H1 (cell line): ENCODE measurements around the gene CNGA2. TPM values are rescaled to one million over a fixed set of nuclear protein-coding genes. Genes with fewer than 3 reads are reported as not detected.
A peak's percentile ranks its signal among the peaks of the same experiment; 100 is the strongest.

Source experiments
- CTCF ChIA-PET: fragments of 300-600 bp; sonication (Branson Sonifier 250); formaldehyde crosslinking; loops from one replicate; lab custom pipeline; 2021; ENCODE audit not compliant: partially characterized antibody; lab: Charles Lee
- POLR2A ChIA-PET: fragments of 300-600 bp; sonication (Branson Sonifier 250); formaldehyde crosslinking; loops from one replicate; lab custom pipeline; 2021; ENCODE audit warnings: inconsistent platforms; ENCODE audit not compliant: partially characterized antibody; lab: Charles Lee
- DNase-seq, 2 experiments: peaks; one replicate each; pipeline versions ENCODE4 v3.0.0 to v3.0.0-alpha.2; 2010 to 2022; ENCODE audit warnings: low spot score in 2 of 2, low read depth in 1 of 2, mixed read lengths in 1 of 2
- FAIRE-seq: peaks from 2 replicates; lab custom pipeline; 2011; peaks lifted over from hg19 to GRCh38; lab: Jason Lieb, UNC
- H2AFZ ChIP-seq: 2 replicates; pipeline ENCODE4 v1.8.1; 2012; ENCODE audit warnings: low read length, inconsistent platforms
- H2AK5ac ChIP-seq: 2 replicates; pipeline ENCODE4 v1.6.1; 2013; ENCODE audit warnings: low read depth, low read length
- H2BK120ac ChIP-seq: replicated peaks from 2 replicates; pipeline ENCODE3; 2013; ENCODE audit warnings: low read depth, low read length, inconsistent platforms
- H2BK12ac ChIP-seq: 2 replicates; pipeline ENCODE4 v1.6.1; 2013; ENCODE audit warnings: low read depth, low read length
- H2BK15ac ChIP-seq: 2 replicates; pipeline ENCODE4 v1.6.1; 2013; ENCODE audit warnings: low read length
- H2BK20ac ChIP-seq: 2 replicates; pipeline ENCODE4 v1.6.1; 2013; ENCODE audit warnings: low read length
- H2BK5ac ChIP-seq: 2 replicates; pipeline ENCODE4 v1.6.1; 2013; ENCODE audit warnings: low read depth, low read length
- H3K14ac ChIP-seq: 2 replicates; pipeline ENCODE4 v1.6.1; 2013; ENCODE audit warnings: inconsistent platforms; ENCODE audit not compliant: insufficient read length
- H3K18ac ChIP-seq: 2 replicates; pipeline ENCODE4 v1.6.1; 2013; ENCODE audit warnings: low read length; ENCODE audit errors: extremely low read depth
- H3K23ac ChIP-seq: 2 replicates; pipeline ENCODE4 v1.6.1; 2013; ENCODE audit warnings: inconsistent platforms; ENCODE audit not compliant: insufficient read length
- H3K23me2 ChIP-seq: 2 replicates; pipeline ENCODE4 v1.6.1; 2013; ENCODE audit warnings: low read depth, low read length
- H3K27ac ChIP-seq: 2 replicates; pipeline ENCODE4 v1.6.1; 2011; ENCODE audit warnings: low read depth, low read length, inconsistent platforms
- H3K27me3 ChIP-seq, 4 experiments: replicated peaks in 1 of 4; 1 replicate in 1 of 4; 2 replicates in 3 of 4; pipeline versions ENCODE4 v1.6.1 to v1.8.1; 2011 to 2013; ENCODE audit warnings: low read length in 3 of 4, mild to moderate bottlenecking in 3 of 4, inconsistent platforms in 2 of 4, mixed read lengths in 2 of 4, moderate library complexity in 1 of 4; ENCODE audit not compliant: control insufficient read depth in 3 of 4, insufficient read depth in 3 of 4; ENCODE audit errors: extremely low read depth in 1 of 4
- H3K36me3 ChIP-seq, 4 experiments: 2 replicates each; pipeline versions ENCODE4 v1.6.1 to v1.8.1; 2011 to 2013; ENCODE audit warnings: mild to moderate bottlenecking in 4 of 4, low read length in 3 of 4, moderate library complexity in 2 of 4, control low read depth in 1 of 4, inconsistent platforms in 1 of 4; ENCODE audit not compliant: insufficient read depth in 4 of 4, control insufficient read depth in 2 of 4
- H3K4ac ChIP-seq: replicated peaks from 2 replicates; pipeline ENCODE3; 2013; ENCODE audit warnings: low read length, low read depth, mixed read lengths, inconsistent platforms; ENCODE audit not compliant: insufficient read length
- H3K4me1 ChIP-seq, 4 experiments: replicated peaks in 1 of 4; 1 replicate in 1 of 4; 2 replicates in 3 of 4; pipeline versions ENCODE4 v1.6.1 to v1.8.1; 2011 to 2013; ENCODE audit warnings: low read length in 3 of 4, inconsistent platforms in 2 of 4, mixed read lengths in 1 of 4; ENCODE audit not compliant: insufficient read depth in 4 of 4, control insufficient read depth in 3 of 4
- H3K4me2 ChIP-seq, 2 experiments: 2 replicates each; pipeline versions ENCODE4 v1.6.1 to v1.8.1; 2011 to 2013; ENCODE audit warnings: low read depth in 2 of 2, low read length in 2 of 2, control low read depth in 1 of 2, inconsistent platforms in 1 of 2, mild to moderate bottlenecking in 1 of 2; ENCODE audit not compliant: insufficient read depth in 1 of 2
- H3K4me3 ChIP-seq, 4 experiments: fragments of 200-600, 300-600 bp in 1 of 4; sonication (generic), shearing (Covaris generic), sonication (Bioruptor Twin) in 1 of 4; 2 replicates each; pipeline versions ENCODE4 v1.5.1 to v1.8.1; 2011 to 2016; ENCODE audit warnings: low read length in 4 of 4, low read depth in 3 of 4, control low read depth in 2 of 4, inconsistent platforms in 2 of 4, mild to moderate bottlenecking in 2 of 4, mixed read lengths in 1 of 4, moderate library complexity in 1 of 4; ENCODE audit not compliant: insufficient read depth in 2 of 4; ENCODE audit errors: extremely low read depth in 1 of 4
- H3K56ac ChIP-seq: replicated peaks from 2 replicates; pipeline ENCODE3; 2013; ENCODE audit warnings: low read depth, mild to moderate bottlenecking, mixed read lengths, low read length, inconsistent platforms; ENCODE audit not compliant: insufficient read length
- H3K79me1 ChIP-seq: 2 replicates; pipeline ENCODE4 v1.6.1; 2013; ENCODE audit warnings: low read depth, low read length, control low read depth
- H3K79me2 ChIP-seq, 2 experiments: 2 replicates each; pipeline versions ENCODE4 v1.6.1 to v1.8.1; 2012 to 2013; ENCODE audit warnings: low read length in 2 of 2, mild to moderate bottlenecking in 2 of 2, inconsistent platforms in 1 of 2; ENCODE audit not compliant: insufficient read depth in 2 of 2, control insufficient read depth in 1 of 2
- H3K9ac ChIP-seq, 4 experiments: replicated peaks in 1 of 4; 1 replicate in 1 of 4; 2 replicates in 3 of 4; pipeline versions ENCODE4 v1.6.1 to v1.8.1; 2011 to 2013; ENCODE audit warnings: low read depth in 3 of 4, low read length in 3 of 4, control low read depth in 2 of 4, mild to moderate bottlenecking in 2 of 4, moderate library complexity in 2 of 4, inconsistent platforms in 1 of 4; ENCODE audit errors: extremely low read depth in 1 of 4
- H3K9me3 ChIP-seq, 2 experiments: 2 replicates each; pipeline versions ENCODE4 v1.6.1 to v1.8.1; 2012 to 2013; ENCODE audit warnings: mild to moderate bottlenecking in 2 of 2, moderate library complexity in 2 of 2, control low read depth in 1 of 2, inconsistent platforms in 1 of 2, low read depth in 1 of 2, low read length in 1 of 2, mixed read lengths in 1 of 2; ENCODE audit not compliant: insufficient read depth in 2 of 2
- H4K20me1 ChIP-seq, 2 experiments: replicated peaks in 1 of 2; 2 replicates each; pipeline versions ENCODE3 to v1.8.1; 2011 to 2013; ENCODE audit warnings: inconsistent platforms in 2 of 2, low read length in 2 of 2, mild to moderate bottlenecking in 1 of 2; ENCODE audit not compliant: insufficient read depth in 2 of 2, control insufficient read depth in 1 of 2
- H4K5ac ChIP-seq: 2 replicates; pipeline ENCODE4 v1.6.1; 2013; ENCODE audit warnings: low read length, low read depth, mixed read lengths, inconsistent platforms; ENCODE audit not compliant: insufficient read length
- H4K8ac ChIP-seq: 2 replicates; pipeline ENCODE4 v1.8.0; 2013; ENCODE audit warnings: mild to moderate bottlenecking, moderate library complexity, low read length, inconsistent platforms; ENCODE audit not compliant: insufficient read depth; ENCODE audit errors: extremely low read depth
- H4K91ac ChIP-seq: replicated peaks from 2 replicates; pipeline ENCODE3; 2013; ENCODE audit warnings: low read length, mixed read lengths, inconsistent platforms; ENCODE audit not compliant: insufficient read length
- CHD2 ChIP-seq: IDR thresholded peaks from 2 replicates; pipeline ENCODE4 v1.6.1; 2012; ENCODE audit warnings: low read length, improper control_type of control experiment
- SP2 ChIP-seq: IDR thresholded peaks from 2 replicates; pipeline ENCODE4 v1.6.1; 2012; ENCODE audit warnings: mild to moderate bottlenecking, low read length, inconsistent platforms
- USF2 ChIP-seq: IDR thresholded peaks from 2 replicates; pipeline ENCODE4 v1.6.1; 2011; ENCODE audit warnings: low read length, improper control_type of control experiment
- ZNF274 ChIP-seq: IDR thresholded peaks from 2 replicates; pipeline ENCODE4 v1.7.0; 2012; ENCODE audit warnings: low read length, borderline replicate concordance; ENCODE audit errors: extremely low read depth
- WGBS, 2 experiments: shearing (Covaris generic) in 1 of 2; methylation state at CpG; one replicate each; pipeline versions ENCODE4 v1.1.6 to v1.1.7; 2013 to 2015; ENCODE audit warnings: low lambda C conversion rate in 2 of 2, mixed read lengths in 2 of 2, inconsistent platforms in 1 of 2, low coverage in 1 of 2, missing lambda C conversion rate in 1 of 2; ENCODE audit not compliant: insufficient replicate concordance in 2 of 2, insufficient coverage in 1 of 2, insufficient read length in 1 of 2; ENCODE audit errors: extremely low coverage in 1 of 2, missing lambda C conversion rate in 1 of 2; 5-methylcytosine and 5-hydroxymethylcytosine counted together
- polyA plus RNA-seq, 7 experiments: library from polyadenylated mRNA; depleted of rRNA in 3 of 7; stranded (reverse) in 5 of 7; unstranded in 2 of 7; fragments of >200 nt in 5 of 7; fragments of 200-250 nt in 2 of 7; gene quantifications; 1 replicate in 5 of 7; 2 replicates in 1 of 7; 4 replicates in 1 of 7; pipeline versions ENCODE4 v1.2.1 to v1.2.3, GENCODE V29; 2011 to 2013; ENCODE audit warnings: missing spikeins in 2 of 7, mixed read lengths in 2 of 7
- total RNA-seq: library from RNA; stranded (reverse); fragmentation: NEBNext Ultra II Directional; extraction: Animal tissue kit (Norgen Biotek cat#: 25700); gene quantifications from 2 replicates; pipeline ENCODE4 v1.2.1, GENCODE V29; 2021
- TF ChIP-seq, protein P1 (sequence below), 3 experiments: IDR thresholded peaks; 1 replicate in 2 of 3; 2 replicates in 1 of 3; pipeline versions ENCODE4 v1.5.1 to v1.6.1; 2011; ENCODE audit warnings: low read length in 3 of 3, mild to moderate bottlenecking in 3 of 3, inconsistent platforms in 2 of 3, low read depth in 1 of 3, moderate library complexity in 1 of 3; ENCODE audit not compliant: insufficient read depth in 1 of 3; ENCODE audit errors: control extremely low read depth in 1 of 3

CNGA2 gene
- total and polyA plus RNA-seq, 2 of the 8 experiments (the other 6 are each of a cell fraction or from before 2014, with no cell fraction given) = not detected

DNA sequence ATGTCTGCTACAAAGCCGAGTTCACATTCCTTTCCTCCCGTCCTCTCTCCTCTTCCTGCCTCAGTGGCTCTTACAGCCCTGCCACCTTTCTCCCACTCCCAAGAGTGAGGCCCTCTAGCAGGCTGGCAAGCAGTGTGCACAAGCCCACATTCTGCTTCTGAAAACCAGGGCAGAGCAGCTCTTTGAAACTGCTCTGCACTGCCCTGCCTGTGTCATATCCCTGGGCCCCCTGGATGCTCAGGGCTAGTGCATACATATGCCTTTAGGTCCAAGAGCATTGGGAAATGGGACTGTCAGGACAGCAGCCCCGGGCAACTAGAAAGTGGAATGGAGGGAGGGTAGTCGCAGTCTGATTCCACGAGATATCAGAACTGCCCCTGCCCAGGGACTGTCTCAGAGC, 42.4 kb downstream of the CNGA2 start:
- WGBS, 2 experiments = 93% methylated on average over 3 of the region's 5 CpGs; no CpG with 5 or more reads in 1 of the 2 experiments
- Histone ChIP-seq H3K27me3 (no peaks in the 10 kb centered on the region), H2BK20ac (no peak overlapping the region), H2BK12ac (no peak overlapping the region), H3K27ac (no peak overlapping the region), H3K14ac (no peak overlapping the region), H4K5ac (no peak overlapping the region), H3K23me2 (no peaks in the 10 kb centered on the region), H3K79me2 (no peaks in the 10 kb centered on the region), H3K4me3 (no peak overlapping the region), H2AFZ (no peak overlapping the region), H3K9ac (no peak overlapping the region), H3K23ac (no peak overlapping the region), H3K56ac (no peak overlapping the region), H3K36me3 (no peaks in the 10 kb centered on the region), H3K18ac (no peak overlapping the region), H3K4me1 (no peaks in the 10 kb centered on the region), H4K20me1 (no peaks in the 10 kb centered on the region), H4K91ac (peak overlapping the region; percentile 66), H2BK120ac (no peak overlapping the region), H2BK5ac (no peak overlapping the region), H2AK5ac (no peak overlapping the region), H3K4ac (no peak overlapping the region), H4K8ac (no peak overlapping the region), H3K9me3 (no peaks in the 10 kb centered on the region), H3K4me2 (no peak overlapping the region), H3K79me1 (no peaks in the 10 kb centered on the region), H2BK15ac (no peak overlapping the region)
- TF ChIP-seq USF2 (no peak), SP2 (no peak), ZNF274 (no peak), CHD2 (no peak)
- TF ChIP-seq, protein P1, sequence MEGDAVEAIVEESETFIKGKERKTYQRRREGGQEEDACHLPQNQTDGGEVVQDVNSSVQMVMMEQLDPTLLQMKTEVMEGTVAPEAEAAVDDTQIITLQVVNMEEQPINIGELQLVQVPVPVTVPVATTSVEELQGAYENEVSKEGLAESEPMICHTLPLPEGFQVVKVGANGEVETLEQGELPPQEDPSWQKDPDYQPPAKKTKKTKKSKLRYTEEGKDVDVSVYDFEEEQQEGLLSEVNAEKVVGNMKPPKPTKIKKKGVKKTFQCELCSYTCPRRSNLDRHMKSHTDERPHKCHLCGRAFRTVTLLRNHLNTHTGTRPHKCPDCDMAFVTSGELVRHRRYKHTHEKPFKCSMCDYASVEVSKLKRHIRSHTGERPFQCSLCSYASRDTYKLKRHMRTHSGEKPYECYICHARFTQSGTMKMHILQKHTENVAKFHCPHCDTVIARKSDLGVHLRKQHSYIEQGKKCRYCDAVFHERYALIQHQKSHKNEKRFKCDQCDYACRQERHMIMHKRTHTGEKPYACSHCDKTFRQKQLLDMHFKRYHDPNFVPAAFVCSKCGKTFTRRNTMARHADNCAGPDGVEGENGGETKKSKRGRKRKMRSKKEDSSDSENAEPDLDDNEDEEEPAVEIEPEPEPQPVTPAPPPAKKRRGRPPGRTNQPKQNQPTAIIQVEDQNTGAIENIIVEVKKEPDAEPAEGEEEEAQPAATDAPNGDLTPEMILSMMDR (IDR thresholded peaks at IDR 0.05; ENCODE audit: control extremely low read depth in 1 of 3, insufficient read depth in 1 of 3, low read depth in 1 of 3, low read length in 3 of 3) = no peak
- DNase-seq = no peak
- FAIRE-seq = no peak
- POLR2A ChIA-PET = no interaction called here
- CTCF ChIA-PET = interaction anchor here (1.1 kb wide), 1 partner anchor 27 kb away, joined by 3 read pairs; no protein-coding TSS in a partner anchor
